NCI-H187 treated with DMSO at 0.1 percent for 48 hours (cell line): ENCODE data around the gene EPB41.
"Not testable (repeated sequence)": the region's sequence is repeated elsewhere in the genome, so short reads cannot be mapped to it uniquely, and the experiment has no call there.

Source experiments
- DNase-seq: peaks from one replicate; lab custom pipeline; 2025; lab: John Stamatoyannopoulos, UW

The EPB41 gene

DNA sequence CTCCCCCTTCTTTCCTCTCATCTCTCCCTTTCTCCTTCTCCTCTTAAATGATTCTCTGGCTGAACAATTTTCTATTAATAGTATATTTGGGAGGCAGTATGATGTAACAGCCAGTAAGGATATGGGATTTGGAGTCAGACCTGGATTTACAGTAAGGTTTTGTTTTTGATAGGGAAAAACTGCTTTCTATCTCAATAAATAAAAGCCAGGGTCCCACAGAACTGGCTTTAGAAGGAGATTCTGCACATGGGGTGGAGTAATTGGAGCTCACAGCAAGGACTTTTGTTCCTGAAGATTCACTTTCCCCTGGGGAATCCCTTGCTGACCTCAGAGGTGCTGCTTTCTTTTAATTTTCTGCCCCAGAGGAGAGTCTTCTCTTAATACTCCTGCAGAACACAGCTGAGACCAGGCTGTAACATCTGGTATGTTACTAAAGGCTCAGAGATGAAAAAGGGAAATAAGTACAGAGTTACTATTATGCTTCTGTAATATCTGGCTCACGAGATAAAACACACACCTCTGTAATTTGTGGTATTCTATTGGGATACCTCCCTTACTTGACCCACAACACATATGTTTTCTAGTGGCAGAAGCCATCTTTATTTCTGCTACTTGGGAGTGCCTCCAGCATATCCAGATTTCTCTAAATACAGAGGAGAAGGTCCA lies 13.4 kb downstream of the EPB41 start:
- no peak for DNase-seq

DNA sequence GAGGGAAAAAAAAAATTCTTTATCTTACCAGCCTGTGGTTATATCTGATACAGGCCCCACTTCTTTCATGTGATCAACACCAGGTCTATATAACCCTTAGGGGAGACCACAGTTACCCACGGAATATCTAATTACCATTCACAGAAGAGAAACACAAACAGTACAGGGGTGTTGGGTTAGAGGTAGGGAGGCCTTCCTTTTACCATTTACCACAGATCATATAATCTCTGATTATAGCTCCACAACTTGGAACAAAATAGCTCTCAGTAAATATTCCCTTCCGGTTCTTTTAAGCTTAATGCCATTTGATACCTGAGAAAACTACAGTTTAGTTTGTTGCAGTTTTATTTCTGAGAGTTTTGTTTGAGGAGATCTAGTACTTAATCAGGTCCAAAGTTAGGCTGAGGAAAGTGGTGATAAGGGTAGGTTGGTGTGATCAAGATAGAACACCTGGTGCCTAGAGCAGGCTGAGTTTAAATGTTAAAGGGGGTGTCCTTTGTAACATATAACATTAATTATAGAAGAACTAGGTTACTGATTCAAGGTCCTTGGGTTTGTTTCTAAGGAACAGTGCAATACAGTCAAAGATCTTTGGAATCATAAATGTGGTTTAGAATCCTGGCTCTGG lies 14.1 kb downstream of the EPB41 start:
- no peak for DNase-seq

DNA sequence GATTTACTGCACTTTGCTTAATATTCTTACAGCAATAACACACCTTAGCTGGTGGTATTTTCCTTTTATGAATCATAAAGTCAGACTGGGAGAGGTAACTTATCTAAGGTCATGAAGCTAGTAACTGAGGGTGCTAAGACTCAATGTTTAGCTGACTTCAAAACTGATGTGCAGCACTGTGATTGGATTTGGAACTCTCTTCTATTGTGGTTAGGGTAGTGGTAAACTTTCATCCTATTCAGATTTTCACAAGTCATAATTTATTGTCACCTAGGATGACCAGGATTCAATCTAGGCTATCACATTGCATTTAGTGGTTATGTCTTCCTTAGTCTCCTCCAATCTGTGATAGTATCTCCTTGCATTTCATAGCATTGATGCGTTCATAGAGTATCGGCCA lies 18.9 kb downstream of the EPB41 start:
- DNase-seq: no peak

DNA sequence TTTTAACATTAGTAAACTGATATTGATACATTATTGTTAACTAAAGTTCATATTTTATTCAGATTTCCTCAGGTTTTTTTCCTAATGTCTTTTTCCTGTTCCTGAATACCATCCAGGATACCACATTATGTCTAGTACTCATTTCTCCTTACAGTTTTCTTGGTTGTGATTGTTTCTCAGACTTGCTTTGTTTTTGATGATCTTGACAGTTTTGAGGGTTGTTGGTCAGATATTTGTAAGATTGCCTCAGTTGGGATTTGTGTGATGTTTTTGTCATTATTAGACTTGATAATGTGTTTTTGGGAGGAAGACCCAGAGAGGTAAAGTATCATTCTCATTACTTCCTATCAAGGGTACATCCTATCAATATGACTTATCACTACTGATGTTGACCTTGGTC lies 19.5 kb downstream of the EPB41 start:
- no peak for DNase-seq

DNA sequence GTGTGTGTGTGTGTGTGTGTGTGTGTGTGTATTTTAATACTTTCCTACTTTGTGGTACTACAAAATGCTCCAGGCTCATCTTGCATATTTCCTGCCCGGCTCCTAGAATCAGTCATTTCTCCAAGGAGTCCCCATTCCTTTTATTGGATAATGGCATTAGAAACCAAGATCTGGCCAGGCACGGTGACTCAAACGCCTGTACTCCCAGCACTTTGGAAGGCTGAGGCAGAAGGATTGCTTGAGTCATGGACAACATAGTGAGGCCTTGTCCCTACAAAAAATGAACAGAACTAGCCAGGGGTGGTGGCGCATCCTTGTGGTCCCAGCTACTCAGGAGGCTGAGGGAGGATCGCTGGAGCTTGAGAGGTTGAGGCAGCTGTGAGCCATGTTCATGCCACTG lies 20.3 kb downstream of the EPB41 start:
- no peak for DNase-seq

DNA sequence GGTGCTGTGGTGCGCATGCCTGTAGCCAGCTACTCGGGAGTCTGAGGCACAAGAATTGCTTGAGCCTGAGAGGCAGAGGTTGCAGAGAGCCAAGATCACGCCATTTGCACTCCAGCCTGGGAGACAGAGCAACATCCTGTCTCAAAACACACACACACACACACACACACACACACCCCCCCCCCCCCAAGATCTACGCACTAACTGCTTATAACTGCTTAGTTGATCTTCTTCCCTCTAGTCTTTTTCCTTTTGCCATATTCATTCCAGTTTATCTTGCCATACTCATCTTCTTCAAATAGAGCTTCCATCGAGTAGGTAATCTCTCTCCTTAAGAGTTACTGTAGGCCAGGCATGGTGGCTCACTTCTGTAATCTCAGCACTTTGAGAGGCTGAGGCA lies 20.9 kb downstream of the EPB41 start:
- no peak for DNase-seq

DNA sequence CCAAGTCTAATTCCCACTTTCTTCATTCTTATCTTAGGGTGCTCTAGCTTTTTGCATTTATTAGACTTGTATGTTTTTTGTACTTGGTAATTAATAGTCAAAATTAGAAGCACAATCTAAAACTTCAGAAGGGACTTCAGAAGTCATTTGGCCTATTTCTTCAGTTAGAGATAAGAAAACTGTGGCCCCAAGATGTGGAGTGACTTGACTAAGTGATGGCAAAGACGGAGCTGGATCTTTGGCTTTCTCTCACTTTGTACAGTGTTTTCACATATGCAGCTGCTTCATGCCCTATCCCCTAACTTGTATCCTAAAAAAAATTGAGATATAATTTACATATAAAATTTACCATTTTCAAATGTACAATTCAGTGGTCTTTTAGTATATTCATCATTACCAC lies 21.7 kb downstream of the EPB41 start:
- no peak for DNase-seq

DNA sequence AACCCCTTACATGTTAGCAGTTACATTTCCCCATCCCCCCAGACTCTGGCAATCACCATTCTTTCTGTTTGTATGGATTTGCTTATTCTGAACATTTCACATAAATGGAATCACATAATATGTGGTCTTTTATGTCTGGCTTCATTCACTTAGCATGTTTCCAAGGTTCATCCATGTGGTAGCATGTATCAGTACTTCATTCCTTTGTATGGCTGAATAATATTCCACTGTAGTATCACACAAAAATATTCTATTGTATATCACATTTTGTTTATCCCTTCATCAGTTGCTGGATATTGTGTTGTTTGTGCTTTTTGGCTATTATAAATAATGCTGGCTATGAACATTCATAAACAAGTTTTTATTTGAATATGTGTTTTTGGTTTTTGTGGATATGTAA lies 22.2 kb downstream of the EPB41 start:
- DNase-seq: no peak

DNA sequence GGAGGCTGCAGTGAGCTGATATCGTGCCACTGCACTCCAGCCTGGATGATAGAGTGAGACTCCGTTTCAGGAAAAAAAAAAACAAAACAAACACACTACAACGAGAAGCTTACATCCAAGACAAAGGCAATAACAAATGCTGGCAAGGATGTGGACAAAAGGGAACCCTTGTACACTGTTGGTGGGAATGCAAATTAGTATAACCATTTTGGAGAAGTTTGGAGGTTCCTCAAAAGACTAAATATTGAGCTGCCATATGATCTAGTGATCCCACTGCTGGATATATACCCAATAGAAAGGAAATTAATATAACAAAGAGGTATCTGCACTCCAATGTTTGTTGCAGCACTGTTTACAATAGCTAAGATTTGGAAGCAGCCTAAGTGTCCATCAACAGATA lies 29.2 kb downstream of the EPB41 start:
- DNase-seq: not testable (repeated sequence)

DNA sequence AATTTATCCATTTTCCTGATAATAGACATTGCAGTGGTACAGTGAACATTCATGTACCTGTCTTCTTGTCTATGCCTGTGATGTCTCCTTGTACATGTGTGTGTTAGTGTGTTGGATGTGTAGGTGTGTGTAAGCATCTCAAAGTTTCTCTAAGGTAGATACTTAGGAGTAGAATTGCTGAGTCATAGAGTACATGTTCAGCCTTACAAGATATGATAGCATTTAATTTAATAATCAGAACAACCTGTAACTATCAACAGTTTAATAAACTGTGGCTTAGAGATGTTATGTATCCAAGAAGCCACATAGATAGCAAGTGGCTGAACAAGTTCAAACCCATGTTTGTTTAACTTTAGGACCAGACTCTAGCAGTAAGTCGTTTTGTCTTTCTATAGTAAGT lies 35.6 kb downstream of the EPB41 start:
- no peak for DNase-seq

DNA sequence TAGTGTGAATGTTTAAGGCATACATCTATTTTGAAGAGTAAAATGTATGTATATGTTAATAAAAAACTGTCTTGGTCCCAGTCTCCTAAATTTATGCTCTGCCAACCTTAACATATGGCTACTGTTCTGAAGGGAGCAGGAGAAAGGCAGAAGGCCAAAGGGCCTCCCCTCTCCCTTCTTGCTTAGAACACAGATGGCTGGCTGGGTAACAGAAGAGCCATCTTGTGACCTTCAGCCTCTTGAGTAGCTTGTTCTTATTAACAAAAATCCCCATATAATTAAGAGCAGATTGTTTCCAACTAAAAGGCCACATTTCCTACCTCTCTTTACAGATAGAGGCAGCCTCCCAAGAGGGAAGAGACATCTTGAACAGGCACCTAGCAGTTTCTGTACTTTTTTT lies 36.1 kb downstream of the EPB41 start:
- DNase-seq: no peak

DNA sequence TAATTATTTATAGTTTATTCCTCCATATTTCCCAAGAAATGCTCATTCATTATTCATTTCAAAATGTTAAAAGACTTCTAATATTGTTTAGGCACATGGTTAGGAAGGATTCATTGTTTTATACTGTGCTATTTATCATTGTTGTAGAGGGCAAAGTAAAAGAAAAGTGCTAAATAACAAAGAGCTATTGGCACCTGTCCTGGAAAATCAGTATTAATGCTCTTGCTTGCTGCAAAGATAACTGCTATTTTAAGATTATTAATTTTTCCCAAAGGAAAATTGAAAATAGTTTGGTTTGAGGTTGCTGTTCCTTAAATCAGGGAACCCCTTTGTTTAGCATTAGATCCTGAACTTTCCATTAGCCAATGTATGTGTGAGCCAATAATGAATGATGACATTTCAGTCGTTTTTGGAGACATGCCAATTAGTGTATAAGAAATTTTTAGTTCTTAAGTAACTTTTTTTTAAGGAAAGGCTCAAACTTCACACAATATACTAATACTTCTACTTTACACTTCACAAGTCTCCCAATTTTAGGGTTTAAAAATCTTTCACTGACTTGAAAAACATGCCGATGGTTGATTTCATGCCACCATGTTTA lies 39.9 kb downstream of the EPB41 start:
- DNase-seq: no peak

DNA sequence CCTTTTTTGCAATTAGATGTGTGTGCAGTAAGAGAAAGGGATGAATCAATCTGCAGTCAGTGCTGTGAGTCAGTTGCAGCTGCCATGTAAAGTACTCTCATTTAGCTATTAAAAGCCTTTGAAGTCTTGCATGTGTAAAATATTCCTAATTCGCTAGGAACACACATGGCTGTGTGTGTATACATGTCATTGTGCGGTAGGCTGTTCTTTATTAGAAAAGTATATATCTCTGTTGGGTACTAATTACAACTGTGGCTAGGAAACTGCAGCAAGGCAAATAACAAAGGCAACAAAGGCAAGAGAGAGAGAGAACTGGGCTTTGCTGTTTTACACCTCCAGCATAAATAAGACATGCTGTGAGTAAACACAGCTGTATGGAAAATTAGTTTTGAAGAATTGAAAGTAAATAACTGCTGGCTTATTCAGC lies 41.7 kb downstream of the EPB41 start:
- DNase-seq: no peak

DNA sequence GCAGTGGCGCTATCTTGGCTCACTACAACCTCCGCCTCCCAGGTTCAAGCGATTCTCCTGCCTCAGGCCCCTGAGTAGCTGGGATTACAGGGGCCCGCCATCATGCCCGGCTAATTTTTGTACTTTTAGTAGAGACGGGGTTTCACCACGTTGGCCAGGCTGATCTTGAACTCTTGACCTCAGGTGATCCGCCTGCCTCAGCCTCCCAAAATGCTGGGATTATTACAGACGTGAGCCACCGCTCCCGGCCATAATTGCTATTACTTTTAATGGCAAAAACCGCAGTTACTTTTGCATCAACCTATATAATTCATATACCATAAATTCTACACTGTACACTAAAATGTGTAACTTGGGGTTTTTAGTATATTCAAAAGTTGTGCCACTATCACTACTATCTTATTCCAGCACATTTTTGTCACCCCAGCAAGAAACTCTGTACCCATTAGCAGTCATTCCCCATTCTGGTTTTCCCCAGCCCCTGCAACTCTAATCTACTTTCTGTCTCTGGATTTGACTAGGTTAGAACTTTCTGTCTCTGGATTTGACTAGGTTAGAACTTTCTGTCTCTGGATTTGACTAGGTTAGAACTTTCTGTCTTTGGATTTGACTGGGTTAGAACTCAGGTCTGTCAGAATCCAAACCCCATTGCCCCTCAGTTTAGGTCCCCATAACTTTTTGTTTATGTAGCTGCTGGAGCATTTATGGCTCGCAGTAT lies 47.9 kb downstream of the EPB41 start:
- not testable (repeated sequence) for DNase-seq

DNA sequence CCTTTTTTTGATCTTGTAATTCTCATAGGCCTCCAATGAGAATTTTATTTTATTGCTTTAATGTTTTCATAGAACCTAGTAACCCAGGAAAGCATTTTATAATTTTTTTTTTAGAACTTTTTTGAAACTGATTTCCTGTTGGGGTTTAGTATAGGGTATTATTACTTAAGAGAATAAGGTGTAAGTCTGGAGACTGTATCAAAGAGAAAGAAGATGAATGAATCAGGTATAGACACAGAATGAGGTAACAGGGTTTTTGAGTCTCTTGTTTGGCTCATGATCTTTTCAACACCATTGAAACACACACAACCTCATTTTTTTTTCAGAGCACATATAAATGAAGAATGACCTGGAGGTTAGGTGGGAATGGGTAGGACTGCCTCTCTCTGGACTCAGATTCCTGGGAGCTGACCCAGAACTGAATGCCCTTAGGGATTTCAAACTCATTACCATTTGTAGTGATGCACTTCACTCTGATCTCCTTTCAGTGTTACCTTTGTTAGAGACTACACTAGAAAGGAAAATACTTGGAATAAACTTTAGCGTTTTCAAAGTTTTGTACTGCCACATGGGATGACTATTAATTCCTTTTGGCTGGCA lies 51.0 kb downstream of the EPB41 start:
- no peak for DNase-seq

DNA sequence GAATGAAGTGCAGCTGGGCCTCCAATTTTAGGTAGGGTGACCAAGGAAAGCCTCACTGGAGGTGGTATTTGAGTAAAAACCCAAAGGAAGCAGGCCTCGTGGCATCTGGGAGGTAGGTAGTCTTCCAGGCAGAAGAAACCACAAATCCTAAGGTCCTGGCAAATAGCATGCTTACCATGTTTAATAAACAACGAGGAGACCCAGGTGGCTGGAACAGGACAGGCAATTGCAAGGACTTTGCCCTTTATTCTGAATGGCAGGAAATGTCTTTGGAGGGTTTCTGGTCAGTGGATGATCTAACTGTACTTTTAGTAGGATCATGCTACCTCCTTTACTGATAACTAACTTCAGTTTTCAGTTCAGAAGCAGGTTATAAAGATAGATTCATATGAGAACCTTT lies 52.2 kb downstream of the EPB41 start:
- DNase-seq: no peak

DNA sequence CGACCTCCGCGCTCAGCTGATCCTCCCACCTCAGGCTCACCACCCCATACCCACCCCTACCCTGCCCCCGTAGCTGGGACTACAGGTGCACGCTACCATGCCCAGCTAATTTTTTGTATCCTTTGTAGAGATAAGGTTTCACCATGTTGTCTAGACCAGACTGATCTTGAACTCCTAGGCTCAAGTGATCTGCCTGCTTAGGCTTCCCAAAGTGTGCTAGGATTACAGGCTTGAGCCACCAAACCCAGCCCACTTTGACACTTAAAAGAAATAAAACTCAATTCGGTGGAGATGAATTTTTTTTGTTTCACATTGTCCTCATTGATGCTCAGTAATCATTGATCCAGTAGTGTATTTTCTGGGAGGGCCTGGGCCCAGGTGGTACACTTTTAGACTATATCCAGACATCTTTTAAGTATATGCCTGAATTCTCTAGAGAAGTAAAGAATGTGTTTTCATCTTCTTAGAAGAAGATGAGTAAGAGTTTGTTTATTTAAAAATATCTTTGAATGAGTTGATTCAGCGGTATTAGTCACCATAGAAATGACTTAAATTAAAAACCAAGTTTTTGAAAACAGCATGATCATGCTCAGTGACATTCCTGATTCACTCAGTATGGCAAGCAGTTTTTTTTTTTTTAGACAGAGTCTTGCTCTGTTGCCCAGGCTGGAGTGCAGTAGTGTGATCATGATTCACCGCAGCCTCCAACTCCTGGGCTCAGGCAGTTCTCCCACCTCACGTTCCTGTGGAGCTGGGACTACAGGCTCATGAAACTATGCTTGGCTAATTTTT lies 57.8 kb downstream of the EPB41 start:
- no peak for DNase-seq

DNA sequence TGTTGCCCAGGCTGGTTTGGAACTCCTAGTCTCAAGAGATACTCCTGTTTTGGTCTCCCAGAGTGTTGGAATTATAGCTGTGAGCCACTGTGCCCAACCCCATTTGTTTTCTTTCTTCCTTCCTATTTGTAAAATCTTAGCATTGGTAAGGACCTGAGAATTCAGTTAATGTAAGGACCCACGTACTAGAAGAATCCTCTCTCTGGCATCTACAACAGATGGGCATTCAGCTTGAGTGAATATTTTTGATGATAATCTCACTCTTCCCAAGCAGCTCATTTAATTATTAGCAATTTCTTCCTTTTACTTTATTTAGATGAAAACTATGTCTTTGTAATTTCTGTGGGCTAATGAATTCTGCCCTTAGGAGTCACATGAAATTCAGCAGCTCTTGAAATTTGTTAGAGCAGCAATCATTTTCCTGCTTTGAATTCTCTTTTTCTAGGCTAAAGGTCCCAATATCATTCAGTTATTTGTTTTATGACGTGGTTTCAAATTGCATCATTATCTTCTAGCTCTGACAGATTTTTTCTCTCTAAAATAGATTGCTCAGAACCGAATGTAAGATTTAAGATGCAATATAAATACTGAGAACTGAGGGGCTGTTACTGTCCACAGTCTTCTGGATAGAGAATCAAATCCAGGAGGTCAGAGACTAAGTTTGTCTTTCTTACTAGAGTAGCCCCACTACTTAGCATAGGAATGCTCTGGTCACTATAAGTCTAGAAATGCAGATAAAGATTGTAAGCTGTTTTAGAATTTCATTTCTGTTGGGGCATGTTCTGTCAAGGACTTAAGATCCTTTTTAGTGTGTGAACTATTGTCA lies 59.4 kb downstream of the EPB41 start:
- no peak for DNase-seq

DNA sequence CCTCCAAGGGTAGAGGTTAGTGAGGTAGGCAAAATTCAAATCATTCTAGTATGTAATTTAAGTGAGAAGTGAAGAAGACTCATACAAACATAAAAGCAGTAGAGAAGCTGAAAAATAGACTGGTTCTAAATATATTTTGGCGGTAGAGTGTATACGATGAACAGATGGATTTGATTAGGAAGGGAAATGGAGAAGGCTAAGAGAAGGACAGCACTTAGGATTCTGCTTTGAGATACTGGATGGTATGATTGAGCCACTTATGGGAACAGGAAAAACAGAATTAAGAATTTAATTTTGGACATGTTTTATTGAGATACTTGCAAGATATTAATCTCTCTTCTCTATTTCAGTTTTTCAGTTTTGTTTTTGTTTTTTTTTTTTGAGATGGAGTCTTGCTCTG lies 60.1 kb downstream of the EPB41 start:
- no peak for DNase-seq

DNA sequence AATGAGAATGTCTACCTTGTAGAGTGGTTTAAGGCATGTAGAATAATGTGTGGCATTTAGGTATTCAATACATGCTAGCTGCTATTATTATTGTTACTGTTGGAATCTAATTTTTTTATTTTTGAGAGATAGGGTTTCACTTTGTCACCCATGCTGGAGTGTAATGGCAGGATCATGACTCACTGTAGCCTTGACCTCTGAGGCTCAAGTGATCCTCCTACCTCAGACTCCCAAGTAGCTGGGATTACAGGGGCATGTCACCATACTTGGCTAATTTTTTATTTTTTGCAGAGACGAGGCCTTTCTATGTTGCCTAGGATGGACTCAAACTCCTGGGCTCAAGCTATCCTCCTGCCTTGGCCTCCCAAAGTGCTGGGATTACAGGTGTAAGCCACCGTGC lies 61.9 kb downstream of the EPB41 start:
- DNase-seq: no peak

DNA sequence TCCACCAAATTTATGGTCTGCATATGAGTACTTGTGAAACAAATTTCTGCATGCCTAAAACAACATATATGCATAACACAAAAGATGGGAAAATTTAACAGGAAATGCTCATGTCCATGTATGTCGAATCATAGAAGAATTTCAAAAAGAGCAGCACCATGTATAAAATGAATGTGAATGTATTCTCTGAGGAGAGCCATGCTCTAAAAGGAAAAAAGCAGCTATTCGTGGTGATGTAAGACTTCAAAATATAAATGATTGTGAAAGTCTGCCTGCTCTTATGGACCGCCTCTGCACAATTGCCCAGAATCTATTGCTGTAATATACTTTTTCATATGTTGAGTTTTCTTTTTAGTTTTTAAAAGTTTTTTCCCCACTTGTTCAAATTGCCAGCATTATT lies 66.8 kb downstream of the EPB41 start:
- DNase-seq: no peak
